ENCODE measurements around the gene PKHD1. TPM values are rescaled to one million over a fixed set of nuclear protein-coding genes. Genes with fewer than 3 reads are reported as not detected.

Gene PKHD1
- total RNA-seq, 4 donors from 2014 or later = 0.09 to 0.83 (median 0.29) TPM; not detected in 1

GRCh38 chr6:51654647-51655046, 432.8 kb downstream of the PKHD1 start:
- DNase-seq = no peak
- intact Hi-C loops (cut with DNase I; ENCODE audit: low total_unique reads) = no loop called here
- Histone ChIP-seq H3K27me3 (no peaks in the 10 kb centered on the region), H3K4me3 (no peak overlapping the region), H3K27ac (no peak overlapping the region), H3K36me3 (no peaks in the 10 kb centered on the region), H3K4me1 (no peaks in the 10 kb centered on the region), H3K9me3 (no peaks in the 10 kb centered on the region)
- TF ChIP-seq POLR2A (IDR thresholded peaks at IDR 0.05) (no peak), CTCF (IDR thresholded peaks at IDR 0.05) (no peak)

- H3K27ac ChIP-seq = no peak overlapping the region
- H3K4me3 ChIP-seq = no peak overlapping the region
- H3K4me1 ChIP-seq = no peaks in the 10 kb centered on the region
- no peaks in the 10 kb centered on the region for H3K27me3 ChIP-seq
- H3K9me3 ChIP-seq = no peaks in the 10 kb centered on the region
- TF ChIP-seq CTCF (IDR thresholded peaks at IDR 0.05) = no peak
- no peak for TF ChIP-seq POLR2A (IDR thresholded peaks at IDR 0.05)
- no peaks in the 10 kb centered on the region for H3K36me3 ChIP-seq
- intact Hi-C loops (cut with DNase I; ENCODE audit: low total_unique reads) = no loop called here
- no peak for DNase-seq
Measured at GRCh38 chr6:51651132-51651817, 436.1 kb downstream of the PKHD1 start.

GRCh38 chr6:51648774-51649173, 438.6 kb downstream of the PKHD1 start:
- Histone ChIP-seq H3K4me3 (no peak overlapping the region), H3K9me3 (no peaks in the 10 kb centered on the region), H3K36me3 (no peaks in the 10 kb centered on the region), H3K27ac (no peak overlapping the region), H3K4me1 (no peaks in the 10 kb centered on the region), H3K27me3 (no peaks in the 10 kb centered on the region)
- TF ChIP-seq CTCF (IDR thresholded peaks at IDR 0.05) (no peak), POLR2A (IDR thresholded peaks at IDR 0.05) (no peak)
- intact Hi-C loops (cut with DNase I; ENCODE audit: low total_unique reads) = no loop called here
- no peak for DNase-seq

- intact Hi-C loops (cut with DNase I; ENCODE audit: low total_unique reads) = no loop called here
- no peak for DNase-seq
- Histone ChIP-seq H3K36me3 (no peaks in the 10 kb centered on the region), H3K4me3 (no peak overlapping the region), H3K9me3 (no peaks in the 10 kb centered on the region), H3K27ac (no peak overlapping the region), H3K27me3 (no peaks in the 10 kb centered on the region), H3K4me1 (no peaks in the 10 kb centered on the region)
- TF ChIP-seq POLR2A (IDR thresholded peaks at IDR 0.05) (no peak), CTCF (IDR thresholded peaks at IDR 0.05) (no peak)
Measured at GRCh38 chr6:51648236-51648635, 439.2 kb downstream of the PKHD1 start.

GRCh38 chr6:51644426-51644825, 443.0 kb downstream of the PKHD1 start:
- Histone ChIP-seq H3K27me3 (no peaks in the 10 kb centered on the region), H3K9me3 (no peaks in the 10 kb centered on the region), H3K4me3 (no peak overlapping the region), H3K4me1 (no peaks in the 10 kb centered on the region), H3K36me3 (no peaks in the 10 kb centered on the region), H3K27ac (no peak overlapping the region)
- DNase-seq = no peak
- TF ChIP-seq CTCF (IDR thresholded peaks at IDR 0.05) (no peak), POLR2A (IDR thresholded peaks at IDR 0.05) (no peak)
- intact Hi-C loops (cut with DNase I; ENCODE audit: low total_unique reads) = no loop called here

All from uterus (tissue), 4 donors.